ENCODE results near the gene FRMD4A.

DNA sequence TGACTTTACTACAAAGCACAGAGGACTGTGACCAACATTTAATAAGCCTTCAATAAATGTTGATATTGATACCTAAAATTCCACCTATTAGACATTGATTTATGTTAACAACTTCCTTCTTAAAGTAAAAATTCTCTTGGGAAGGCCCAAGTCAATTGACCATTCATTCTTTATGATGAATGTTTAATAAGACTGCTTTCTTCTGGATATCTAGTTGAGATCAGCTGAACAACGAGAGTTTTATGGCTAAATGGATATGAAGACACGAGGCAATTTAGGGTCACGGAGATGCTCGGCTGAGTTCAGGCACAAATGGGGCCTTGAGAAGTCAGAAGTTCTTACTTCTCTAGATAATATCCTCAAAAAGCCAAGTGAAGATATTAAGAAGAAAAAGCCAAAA lies 258.8 kb downstream of the FRMD4A start:
- no peak for TF ChIP-seq NFRKB (IDR thresholded peaks at IDR 0.05)
- TF ChIP-seq, protein P1, sequence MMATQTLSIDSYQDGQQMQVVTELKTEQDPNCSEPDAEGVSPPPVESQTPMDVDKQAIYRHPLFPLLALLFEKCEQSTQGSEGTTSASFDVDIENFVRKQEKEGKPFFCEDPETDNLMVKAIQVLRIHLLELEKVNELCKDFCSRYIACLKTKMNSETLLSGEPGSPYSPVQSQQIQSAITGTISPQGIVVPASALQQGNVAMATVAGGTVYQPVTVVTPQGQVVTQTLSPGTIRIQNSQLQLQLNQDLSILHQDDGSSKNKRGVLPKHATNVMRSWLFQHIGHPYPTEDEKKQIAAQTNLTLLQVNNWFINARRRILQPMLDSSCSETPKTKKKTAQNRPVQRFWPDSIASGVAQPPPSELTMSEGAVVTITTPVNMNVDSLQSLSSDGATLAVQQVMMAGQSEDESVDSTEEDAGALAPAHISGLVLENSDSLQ (IDR thresholded peaks at IDR 0.05), result no peak
- no peak for TF ChIP-seq SP1 (IDR thresholded peaks at IDR 0.05)
- TF ChIP-seq FOXA1 (IDR thresholded peaks at IDR 0.05), result no peak
- TF ChIP-seq SUZ12 (IDR thresholded peaks at IDR 0.05), result no peak
- no peak for TF ChIP-seq ZNF384 (IDR thresholded peaks at IDR 0.05)
- TF ChIP-seq L3MBTL2 (conservative IDR thresholded peaks at IDR 0.05), result no peak
- no peak for TF ChIP-seq ELF4 (IDR thresholded peaks at IDR 0.05)
- no peak for TF ChIP-seq CTBP1 (IDR thresholded peaks at IDR 0.05; ENCODE audit: borderline replicate concordance)
